Stimulated activated CD4-positive, alpha-beta T cell treated with anti-CD3 and anti-CD28 coated beads, Interleukin-1b, Interleukin-23, amount 100 ng/mL, for 24 hours (primary cell): ENCODE data around the gene NEDD4.
"Not testable (repeated sequence)": the region's sequence is repeated elsewhere in the genome, so short reads cannot be mapped to it uniquely, and the experiment has no call there.

ENCODE experiments used
- DNase-seq, 4 experiments: peaks; one replicate each; pipeline ENCODE4 v3.0.0-alpha.2; 2020; ENCODE audit warnings: low read depth in 4 of 4, low spot score in 1 of 4

Gene NEDD4

DNA sequence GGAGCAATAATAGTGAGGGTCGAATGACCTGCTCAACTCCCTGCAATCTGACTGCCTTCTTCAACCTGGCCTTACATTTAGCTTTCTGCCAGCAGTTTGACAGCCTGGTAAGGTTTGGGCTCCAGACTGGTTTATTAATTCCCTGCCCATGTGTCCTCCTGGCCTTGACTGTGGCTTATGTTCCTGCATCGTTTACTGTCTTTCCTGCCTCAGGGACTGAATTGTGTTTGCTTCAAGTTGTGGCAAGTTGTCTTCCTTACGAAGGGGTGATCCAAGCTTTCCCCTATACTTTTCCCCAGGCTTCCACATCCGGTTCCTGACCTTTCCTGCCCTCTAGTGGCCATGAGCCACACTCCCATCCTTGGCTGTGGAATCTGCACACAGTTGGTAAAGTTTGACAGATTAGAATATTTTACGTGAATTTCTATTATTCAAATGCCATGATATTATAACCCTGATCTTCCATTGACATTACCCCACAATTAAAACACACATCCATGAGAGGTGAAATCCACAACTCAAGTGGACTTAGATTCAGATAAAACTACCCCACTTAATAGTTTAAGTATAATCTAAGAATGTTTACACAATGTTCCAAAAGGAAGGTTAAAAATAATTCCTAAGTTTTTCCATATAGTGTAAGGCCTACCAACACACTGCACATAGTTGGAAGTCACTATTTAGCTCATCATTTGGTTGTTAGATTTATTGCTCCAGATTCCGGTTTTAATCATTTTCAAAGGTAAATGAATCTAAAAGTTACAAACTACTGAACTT lies 95.7 kb downstream of the NEDD4 start:
- no peak for DNase-seq

DNA sequence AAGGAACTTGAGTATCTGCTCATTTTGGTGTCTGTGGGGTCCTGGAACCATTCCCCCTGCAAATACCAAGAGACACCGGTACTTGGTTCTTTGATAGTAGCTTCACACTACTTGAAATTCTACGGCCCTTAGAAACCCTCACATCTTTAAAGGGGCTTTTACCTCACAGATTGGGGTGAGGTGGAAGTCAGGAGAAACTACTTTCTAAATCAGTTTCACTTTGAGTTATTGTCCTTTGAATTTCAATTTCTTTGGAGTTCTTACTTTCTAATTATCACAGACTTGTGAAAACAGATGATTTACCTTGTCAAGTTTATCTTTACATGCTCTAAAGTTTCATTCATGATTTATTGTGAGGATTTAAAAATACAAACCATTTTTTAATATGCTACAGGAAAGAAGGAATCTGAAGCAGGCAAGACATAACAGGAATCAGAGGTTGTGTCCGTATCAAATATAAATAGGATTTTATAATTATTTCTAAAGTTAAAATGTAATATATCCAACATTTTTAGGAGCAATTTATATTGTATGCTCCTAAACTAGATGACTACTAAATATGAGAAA lies 98.9 kb downstream of the NEDD4 start:
- DNase-seq = no peak

DNA sequence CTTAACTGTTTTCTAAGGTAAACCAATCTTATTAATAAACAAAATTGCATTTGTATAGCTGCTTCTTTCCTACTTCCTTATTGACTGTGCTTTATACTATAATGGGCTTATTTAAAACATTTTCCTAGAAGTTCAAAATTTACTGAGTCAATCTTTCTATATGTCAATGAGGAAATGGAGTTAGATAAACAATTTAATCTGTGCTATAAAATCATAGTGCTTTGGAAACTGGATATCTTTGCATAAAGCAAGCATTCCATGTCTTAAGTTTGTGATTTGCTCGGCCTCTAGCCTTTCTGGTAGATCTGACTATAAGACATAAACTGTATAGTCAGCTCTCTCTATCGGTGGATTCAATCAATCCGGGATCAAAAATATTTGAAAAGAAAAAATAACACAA lies 99.6 kb downstream of the NEDD4 start:
- no peak for DNase-seq

DNA sequence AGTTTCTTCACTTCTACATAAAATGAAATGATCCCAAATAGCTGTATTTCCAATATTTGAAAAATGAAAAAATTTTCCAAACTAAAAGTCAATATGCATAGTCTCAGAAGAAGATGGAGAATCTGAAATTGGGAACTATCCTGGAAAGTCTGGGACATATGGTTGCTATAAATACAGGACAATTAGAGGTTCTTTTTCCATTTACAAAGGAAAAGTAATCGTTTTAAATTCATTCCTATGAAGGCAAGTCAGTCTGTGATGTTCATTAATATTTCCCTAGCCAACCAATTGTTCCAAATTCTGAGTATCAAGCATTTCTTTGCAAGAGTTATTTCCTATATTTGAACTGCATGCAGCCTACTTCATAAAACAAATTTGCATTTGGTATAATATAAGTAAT lies 102.2 kb downstream of the NEDD4 start:
- no peak for DNase-seq

DNA sequence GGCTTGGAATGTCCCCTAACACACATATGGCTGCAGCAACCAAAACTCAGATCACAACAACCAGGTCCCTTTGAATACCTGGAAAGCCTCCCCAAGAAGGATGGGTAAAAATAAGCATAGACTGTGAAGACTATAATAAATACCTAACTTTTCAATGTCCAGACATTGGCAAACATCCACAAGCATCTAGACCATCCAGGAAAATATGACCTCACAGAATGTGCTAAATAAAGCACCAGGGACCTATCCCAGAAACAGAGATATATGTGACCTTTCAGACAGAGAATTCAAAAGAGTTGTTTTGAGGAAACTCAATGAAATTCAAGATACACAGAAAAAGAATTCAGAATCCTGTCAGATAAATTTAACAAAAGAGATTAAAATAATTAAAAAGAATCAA lies 109.2 kb downstream of the NEDD4 start:
- no peak for DNase-seq

DNA sequence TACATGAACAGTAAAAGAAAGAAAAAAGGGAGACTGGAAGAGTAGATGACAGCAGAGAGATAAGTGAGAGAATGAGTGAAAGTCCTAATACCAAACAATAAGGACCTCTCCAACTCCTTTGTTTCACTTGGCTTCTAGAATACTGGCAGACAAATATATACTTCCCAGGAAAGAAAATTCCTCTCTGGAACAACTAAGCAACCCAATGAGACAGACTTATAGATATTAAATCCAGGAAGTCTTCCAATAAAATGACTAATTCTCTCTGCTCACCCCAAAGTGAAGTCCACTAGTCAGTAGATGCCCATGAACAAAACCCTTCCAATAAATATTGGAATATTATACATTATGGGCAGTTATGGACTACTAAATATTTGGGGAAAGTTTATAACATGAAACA lies 114.2 kb downstream of the NEDD4 start:
- DNase-seq = no peak

DNA sequence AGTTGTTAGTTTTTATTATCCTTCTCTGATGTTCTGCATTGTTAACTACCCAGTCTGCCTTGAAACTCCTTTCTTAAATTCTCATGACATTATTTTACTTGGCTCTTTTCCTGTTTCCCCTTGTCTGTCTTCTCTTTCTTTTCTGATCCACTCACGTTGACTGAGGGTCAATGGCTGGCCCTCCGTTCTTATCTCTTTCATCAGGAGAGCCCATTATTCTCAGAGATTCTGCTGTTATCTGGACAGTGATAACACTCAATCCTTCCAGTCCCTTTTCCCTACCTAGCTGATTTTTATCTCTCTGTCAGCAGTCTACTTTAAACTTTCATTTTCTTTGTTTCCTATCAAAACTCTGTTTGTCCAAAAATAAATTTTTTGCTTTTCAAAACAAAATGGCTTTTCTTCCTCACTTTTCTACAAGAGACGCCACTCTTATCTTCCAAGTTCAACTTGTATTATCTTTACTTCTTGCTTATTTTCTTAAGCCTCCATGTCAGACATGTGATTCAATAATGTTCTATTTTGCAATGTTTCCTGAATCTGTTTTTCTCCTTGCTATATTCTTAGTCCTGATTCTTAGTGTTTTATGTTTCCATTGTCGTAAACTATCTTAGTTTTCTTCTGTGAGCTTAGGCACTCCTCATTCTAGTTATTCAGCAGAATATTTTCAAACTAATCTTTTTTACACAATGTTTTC lies 120.2 kb downstream of the NEDD4 start:
- no peak for DNase-seq

DNA sequence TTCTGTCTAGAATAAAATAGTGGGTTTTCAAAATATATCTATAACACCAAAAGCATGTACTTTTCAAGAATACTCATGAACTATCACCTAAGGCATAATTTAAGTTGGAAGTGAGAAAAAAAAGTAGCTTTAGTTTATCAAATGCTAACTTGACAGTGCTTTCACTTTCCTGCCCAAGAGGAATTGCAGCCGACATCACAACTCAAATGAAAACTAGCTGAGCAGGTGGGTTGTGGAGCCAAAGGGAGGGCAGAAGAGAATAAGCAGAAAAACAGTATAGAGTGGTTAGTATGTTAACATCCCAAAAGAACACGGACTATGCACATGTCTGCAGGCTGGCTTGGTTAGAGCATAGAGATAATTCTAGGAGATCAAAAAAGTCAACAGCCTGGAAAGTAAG lies 120.9 kb downstream of the NEDD4 start:
- no peak for DNase-seq

DNA sequence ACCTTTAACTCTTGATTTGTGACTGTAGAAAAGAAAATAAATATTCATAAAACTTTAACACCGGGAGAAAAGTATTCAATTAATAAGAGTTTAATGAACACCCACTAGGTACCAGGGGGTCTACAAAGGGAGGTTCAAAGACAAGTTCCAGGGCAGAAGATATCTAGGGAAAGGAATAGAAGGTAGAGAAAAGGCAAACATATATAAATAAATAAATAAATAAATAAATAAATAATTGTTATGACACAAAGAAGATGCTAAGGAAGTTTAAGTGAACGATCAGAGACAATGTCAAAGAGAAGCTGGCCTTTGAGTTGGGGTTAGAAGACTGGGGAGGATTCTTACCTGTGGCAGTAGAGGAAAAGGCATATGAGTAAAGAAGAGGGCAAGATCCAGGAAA lies 123.8 kb downstream of the NEDD4 start:
- no peak for DNase-seq

DNA sequence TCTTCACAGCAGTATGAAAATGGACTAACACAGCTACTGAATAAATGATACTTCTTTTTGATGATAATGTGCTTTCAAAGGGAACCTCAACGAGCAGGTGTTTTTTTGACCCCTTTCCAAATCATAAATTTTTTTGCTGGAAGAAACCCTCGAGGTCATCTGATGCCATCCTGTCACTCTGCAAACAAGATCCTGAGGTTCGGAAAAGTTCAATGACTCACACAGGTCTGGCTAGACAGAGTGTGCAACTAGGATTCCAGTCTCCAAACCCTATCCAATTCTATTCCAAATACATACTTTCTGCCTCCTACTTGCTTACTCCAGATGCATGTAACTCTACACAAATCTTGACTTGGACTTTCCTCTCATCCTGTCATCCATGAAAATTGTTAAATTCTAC lies 124.7 kb downstream of the NEDD4 start:
- no peak for DNase-seq

DNA sequence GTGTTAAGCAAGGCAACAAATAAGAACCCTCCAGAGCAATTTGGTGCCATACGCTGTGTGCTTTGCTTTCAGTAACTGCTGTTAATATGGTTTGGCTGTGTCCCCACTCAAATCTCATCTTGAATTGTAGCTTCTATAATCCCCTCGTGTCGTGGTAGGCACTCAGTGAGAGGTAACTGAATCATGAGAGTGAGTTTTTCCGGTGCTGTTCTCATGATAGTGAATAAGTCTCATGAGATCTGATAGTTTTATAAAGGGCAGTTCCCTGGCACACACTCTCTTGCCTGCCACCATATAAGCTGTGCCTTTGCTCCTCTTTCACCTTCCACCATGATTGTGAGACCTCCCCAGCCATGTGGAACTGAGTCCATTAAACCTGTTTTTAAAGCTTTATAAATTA lies 125.1 kb downstream of the NEDD4 start:
- not testable (repeated sequence) for DNase-seq

DNA sequence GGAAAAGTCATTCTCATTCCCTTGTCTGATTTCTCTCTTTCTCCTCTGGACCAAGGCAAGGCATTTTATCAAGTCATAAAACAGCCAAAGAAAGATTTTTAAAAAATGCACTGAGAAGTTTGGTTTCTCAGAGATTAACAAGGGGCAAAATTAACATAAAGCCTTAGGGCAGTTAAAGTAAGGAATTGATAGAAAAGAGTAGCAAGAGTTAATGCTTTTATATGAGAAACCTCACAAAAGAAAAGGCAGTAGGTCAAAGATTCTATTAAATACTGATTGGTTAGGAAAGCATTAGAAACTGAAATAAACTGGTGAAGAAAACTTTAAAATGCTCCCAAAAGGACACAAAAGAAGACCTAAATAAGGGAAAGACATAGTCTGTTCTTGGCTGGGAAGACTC lies 129.5 kb downstream of the NEDD4 start:
- no peak for DNase-seq

DNA sequence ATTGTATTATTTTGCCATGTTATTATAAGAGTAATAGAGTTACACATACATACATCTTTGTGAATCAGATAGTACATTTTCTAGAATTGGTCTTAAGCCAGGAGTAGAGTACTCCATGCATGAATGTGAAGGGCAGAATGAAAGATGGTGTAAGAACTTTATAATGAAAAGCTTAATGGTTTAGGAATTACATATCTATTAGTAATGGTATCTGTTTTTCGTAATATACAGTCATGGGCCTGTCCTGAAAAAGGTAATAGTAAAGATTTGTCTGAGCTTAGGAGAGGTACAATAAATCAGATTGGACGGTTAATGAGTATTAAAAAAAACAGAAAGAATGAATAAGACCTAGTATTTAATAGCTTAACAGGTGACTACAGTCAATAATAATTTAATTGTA lies 132.3 kb downstream of the NEDD4 start:
- DNase-seq = no peak

DNA sequence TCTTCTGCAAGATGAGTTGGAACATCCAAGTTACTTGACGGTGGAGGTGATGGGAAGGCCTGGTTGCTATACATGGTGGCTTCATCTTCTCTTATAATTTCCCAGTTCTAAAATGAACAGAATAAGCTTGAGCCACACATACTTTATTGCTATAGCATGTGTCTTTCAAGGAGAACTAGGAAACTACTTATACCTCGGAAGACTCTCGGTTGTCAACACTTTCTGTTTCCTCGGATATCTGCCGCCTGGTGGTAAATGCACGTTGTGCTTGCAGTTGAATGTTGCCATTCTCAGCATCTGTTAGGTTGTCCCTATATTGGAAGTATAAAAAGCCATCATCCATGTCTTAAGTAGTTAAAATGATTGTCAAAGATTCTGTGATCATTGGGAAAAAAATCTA lies 132.9 kb downstream of the NEDD4 start:
- no peak for DNase-seq

DNA sequence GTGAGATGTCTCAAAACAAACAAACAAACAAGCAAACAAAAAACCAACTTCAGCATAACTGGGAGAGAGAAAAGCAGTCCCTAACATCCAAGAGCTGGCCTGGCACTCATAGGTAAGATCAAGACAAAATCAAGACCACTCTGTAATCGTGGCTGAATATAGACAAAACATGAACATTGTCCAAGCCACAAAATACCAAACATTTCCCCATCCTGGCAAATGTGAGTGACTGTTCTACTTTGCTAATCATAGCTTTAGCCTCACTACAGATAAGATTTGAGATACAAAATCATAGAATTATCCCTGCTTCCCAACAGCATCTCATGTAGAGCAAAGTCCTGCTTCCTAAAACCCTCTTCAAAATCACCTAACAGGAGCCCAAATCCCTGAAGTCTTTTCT lies 133.7 kb downstream of the NEDD4 start:
- DNase-seq = no peak

DNA sequence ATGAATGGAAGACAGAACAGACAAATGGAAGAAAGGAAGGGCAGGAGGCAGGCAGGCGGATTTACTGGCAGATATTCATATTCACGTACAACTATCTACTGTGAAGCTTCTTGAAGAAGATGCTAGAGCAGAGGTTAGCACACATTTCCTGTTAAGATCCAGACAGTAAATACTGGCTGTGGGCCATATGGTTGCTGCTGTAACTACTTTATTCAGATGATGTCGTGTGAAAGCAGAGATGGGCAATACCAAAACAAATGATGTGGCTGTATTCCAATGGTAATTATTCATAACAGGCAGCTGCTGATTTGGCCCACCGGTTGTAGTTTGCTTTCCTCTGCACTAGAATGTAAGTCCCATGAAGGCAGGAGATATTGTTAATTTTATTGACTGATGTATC lies 134.8 kb downstream of the NEDD4 start:
- no peak for DNase-seq

DNA sequence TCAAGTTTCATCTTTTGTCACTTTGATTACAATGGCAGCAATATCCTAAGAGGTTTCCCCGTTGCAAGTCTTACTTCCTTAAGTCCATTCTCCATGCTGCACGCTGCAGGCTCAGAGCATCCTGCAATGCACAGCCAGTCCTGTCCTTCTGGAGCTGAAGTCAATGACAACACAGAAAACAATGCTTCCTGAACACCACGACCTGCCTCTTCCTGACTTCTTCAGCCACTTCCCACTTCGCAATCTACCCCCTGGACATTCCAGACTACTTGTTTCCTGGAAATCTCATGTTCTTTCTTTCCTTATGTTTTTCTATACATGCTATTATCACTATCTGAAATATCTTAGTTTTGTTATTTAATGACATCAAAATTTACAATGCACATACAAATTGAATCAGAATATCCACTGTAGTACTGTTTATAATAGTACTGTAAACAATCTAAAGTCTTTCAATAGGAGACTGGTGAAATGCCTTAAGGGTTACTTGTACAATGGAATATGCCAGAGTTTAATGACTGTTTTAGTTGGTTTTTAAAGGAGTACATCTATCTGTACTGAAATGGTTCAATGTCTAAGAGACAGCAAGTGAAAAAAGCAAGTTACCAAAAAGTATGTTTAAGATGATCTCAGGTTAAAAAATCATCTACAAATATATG lies 136.8 kb downstream of the NEDD4 start:
- DNase-seq = no peak

DNA sequence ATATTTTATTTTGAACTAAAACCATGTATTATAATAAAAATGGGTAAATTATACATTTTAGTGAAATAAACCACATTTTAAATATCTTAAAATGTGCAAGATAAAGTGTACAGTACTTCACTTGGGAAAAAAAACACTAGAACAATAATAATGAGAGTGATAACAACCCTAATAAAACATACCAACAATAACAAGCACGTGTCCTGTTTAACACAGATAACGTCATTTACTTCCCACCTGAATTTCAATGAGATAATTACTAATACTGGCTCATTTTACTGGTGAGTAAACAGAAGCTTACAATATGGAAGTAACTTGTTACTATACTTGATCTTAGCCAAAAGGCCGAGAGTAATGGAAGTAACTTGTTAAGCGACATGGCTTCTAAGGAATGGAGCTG lies 140.3 kb downstream of the NEDD4 start:
- no peak for DNase-seq

DNA sequence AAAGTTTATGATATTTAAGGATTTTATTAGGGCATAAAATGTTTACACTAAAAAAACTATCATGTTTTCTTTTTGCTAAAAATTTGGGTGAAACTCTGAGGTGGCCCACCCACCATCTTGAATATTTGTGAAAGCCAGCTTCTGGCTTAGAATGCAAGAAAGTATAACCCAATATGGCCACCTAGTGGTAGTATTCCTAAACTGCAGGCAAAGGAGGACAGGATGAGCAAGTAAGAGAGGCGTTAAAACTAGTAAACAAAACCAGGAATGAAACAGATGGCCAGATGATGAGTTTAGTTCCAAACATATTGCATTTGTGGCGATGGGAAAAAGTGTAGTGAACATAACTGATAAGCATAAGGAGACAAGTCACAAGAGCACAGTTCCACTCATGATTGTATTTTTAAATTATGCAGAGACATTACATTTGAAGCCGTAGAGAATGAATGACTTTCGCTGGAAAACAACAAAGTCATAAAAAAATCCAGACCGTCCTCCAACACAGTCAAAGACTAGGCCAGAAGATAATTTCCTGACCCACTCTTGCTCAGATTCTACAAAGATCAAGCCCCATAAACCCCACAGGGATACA lies 147.2 kb downstream of the NEDD4 start:
- DNase-seq = peak in 3 of 4 experiments; percentile 11 to 20 (median 16)

DNA sequence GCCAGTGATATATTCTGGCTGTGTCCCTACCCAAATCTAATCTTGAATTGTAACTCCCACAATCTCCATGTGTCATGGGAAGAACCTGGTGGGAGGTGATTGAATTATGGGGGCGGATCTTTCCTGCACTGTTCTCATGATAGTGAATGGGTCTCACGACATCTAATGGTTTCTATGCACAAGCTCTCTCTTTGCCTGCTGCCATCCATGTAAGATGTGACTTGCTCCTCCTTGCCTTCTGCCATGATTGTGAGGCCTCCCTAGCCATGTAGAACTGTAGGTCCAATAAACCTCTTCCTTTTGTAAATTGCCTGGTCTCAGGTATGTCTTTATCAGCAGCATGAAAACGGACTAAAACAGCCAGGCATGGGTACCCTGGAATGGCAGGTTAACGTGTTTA lies 150.5 kb downstream of the NEDD4 start:
- not testable (repeated sequence) for DNase-seq

DNA sequence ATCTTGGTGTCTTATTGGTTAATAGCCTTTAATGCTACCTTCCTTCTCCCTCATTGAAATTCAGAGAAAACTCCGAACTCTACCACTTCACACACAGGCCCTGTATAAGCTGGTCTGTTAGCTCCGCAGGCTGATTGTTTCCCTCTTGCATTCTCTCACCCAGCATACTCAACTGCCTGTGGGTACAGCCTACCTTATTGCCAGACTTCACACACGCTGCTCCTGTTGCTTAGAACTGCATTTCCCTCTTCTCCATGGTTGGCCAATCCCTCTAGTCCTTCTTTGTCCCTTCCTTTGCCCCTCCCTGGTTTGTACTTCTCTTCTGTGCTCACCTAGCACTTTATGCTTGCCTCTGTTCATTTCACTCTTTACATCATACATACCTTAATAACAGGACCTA lies 157.5 kb downstream of the NEDD4 start:
- DNase-seq = no peak

DNA sequence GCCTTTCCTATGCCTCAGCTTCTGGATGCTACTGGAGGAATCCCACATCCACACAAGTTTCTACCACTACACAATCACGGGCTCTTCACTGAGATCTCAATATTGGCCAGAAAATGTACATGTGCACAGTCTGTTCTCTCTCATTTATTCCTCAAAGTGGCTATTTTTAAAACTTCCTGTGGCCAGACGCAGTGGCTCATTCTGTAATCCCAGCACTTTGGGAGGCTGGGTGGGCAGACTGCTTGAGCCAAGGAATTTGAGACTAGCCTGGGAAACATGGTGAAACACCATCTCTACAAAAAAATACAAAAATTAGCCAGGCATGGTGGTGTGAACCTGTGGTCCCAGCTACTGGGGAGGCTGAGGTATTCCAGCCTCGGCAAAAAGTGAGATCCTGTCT lies 159.1 kb downstream of the NEDD4 start:
- no peak for DNase-seq
